BJ (cell line): ENCODE data around the gene TMPRSS4. TPM values are rescaled to one million over a fixed set of nuclear protein-coding genes. Genes with fewer than 3 reads are reported as not detected.

Experiments used
- CTCF ChIA-PET: fragments of 350-600 bp; formaldehyde crosslinking; extraction: SDS; loops from one replicate; lab custom pipeline; 2021; ENCODE audit warnings: antibody characterized with exemption, inconsistent platforms; lab: Yijun Ruan, JAX
- POLR2A ChIA-PET: fragments of 300-600 bp; sonication (Branson Sonifier 250); formaldehyde crosslinking; extraction: SDS; loops from one replicate; lab custom pipeline; 2021; ENCODE audit warnings: antibody characterized with exemption; lab: Charles Lee
- DNase-seq: peaks from one replicate; pipeline ENCODE4 v3.0.0-alpha.2; 2011; ENCODE audit warnings: low read depth
- H3K27me3 ChIP-seq: 2 replicates; pipeline ENCODE4 v1.6.0; 2011; ENCODE audit warnings: low read length; ENCODE audit not compliant: control insufficient read depth, insufficient read depth
- H3K36me3 ChIP-seq: 2 replicates; pipeline ENCODE4 v1.5.1; 2011; ENCODE audit warnings: low read length; ENCODE audit not compliant: control insufficient read depth, insufficient read depth
- H3K4me3 ChIP-seq: 2 replicates; pipeline ENCODE4 v1.5.1; 2011; ENCODE audit warnings: low read depth, mild to moderate bottlenecking, control low read depth, low read length
- polyA plus RNA-seq: library from polyadenylated mRNA; depleted of rRNA; stranded (reverse); fragments of >200 nt; gene quantifications from 2 replicates; pipeline ENCODE4 v1.2.3, GENCODE V29; 2011
- TF ChIP-seq, protein P1 (sequence below): IDR thresholded peaks from 2 replicates; pipeline ENCODE4 v1.5.1; 2011; ENCODE audit warnings: low read depth, mild to moderate bottlenecking, control low read depth, inconsistent platforms, low read length, moderate library complexity; ENCODE audit not compliant: insufficient read depth

The TMPRSS4 gene
- polyA plus RNA-seq, 1 experiment, result not detected

DNA sequence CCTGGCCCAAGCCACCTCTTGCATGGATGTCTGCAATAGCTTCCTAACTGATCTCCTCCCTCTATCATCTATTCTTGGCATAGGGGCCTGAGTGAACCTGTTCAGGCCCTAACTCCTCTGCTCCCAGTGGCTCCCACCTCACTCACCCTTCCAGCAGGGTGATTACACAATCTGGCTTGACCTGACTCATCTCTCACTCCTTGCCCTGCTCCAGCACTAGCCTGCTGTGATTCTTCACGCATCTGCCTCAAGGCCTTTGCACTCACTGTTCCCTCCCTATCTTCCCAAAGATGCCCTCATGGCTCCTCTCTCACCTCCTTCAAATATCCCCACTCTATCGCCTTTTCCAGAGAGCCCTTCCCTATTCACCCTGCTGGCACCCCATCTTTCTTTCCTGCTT is 65.2 kb downstream of the TMPRSS4 start:
- Histone ChIP-seq H3K36me3 (no peaks in the 10 kb centered on the region), H3K27me3 (peaks cover 15% of the 10 kb centered on the region), H3K4me3 (no peak overlapping the region)
- TF ChIP-seq, protein P1, sequence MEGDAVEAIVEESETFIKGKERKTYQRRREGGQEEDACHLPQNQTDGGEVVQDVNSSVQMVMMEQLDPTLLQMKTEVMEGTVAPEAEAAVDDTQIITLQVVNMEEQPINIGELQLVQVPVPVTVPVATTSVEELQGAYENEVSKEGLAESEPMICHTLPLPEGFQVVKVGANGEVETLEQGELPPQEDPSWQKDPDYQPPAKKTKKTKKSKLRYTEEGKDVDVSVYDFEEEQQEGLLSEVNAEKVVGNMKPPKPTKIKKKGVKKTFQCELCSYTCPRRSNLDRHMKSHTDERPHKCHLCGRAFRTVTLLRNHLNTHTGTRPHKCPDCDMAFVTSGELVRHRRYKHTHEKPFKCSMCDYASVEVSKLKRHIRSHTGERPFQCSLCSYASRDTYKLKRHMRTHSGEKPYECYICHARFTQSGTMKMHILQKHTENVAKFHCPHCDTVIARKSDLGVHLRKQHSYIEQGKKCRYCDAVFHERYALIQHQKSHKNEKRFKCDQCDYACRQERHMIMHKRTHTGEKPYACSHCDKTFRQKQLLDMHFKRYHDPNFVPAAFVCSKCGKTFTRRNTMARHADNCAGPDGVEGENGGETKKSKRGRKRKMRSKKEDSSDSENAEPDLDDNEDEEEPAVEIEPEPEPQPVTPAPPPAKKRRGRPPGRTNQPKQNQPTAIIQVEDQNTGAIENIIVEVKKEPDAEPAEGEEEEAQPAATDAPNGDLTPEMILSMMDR, result no peak
- ChIA-PET CTCF (interaction anchor here (12.6 kb wide), 1 partner anchor 27 kb away, joined by 161 read pairs; no protein-coding TSS in a partner anchor), POLR2A (no interaction called here)
- DNase-seq, result no peak

DNA sequence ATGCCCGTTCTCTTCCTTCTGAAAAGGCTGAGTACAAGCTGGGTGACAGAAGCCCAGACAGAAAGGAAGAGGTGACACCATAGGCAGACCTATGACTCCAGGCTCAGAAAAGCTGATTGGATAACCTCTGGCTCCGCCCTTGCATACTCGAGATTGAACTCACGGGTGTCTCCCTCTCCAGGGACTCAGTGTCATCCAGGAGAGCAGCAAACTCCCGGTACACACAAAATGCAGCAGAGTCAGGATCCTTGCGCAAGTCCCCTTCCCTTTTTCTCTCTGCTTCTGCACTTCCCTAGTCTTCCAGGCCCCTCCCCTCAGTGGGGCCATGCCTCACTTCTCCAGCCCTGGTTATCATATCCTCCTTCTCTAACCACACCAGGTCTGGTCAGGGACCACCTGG is 65.9 kb downstream of the TMPRSS4 start:
- Histone ChIP-seq H3K27me3 (peaks cover 16% of the 10 kb centered on the region), H3K4me3 (no peak overlapping the region), H3K36me3 (no peaks in the 10 kb centered on the region)
- TF ChIP-seq, protein P1, result no peak
- CTCF ChIA-PET, result interaction anchor here (12.6 kb wide), 1 partner anchor 27 kb away, joined by 161 read pairs; no protein-coding TSS in a partner anchor
- POLR2A ChIA-PET, result no interaction called here
- no peak for DNase-seq

DNA sequence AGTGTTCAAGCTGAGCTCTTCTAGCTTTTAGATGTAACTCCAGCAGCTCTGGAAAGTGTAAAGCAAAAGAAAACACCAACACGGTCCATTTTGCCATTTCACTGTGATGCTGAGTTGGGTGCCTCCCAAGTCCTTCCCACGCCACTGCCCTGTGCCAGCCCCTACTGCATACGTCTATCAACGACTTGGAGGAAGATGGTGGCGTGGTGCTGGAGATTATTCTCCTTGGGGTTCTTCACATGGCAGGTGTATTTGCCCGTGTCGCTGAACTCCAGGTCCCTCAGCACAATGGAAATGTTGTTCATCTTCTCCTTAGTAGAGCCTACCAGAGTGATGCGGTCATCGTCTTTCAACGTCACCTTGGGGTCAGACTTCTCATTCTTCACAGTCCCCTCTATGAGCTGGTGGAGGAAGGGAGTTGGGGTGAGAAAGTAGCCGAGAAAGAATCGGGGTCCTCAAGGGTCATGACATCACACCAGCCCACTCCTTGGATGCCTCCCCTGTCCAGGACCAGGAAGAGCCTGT is 66.8 kb downstream of the TMPRSS4 start:
- no peak overlapping the region for H3K4me3 ChIP-seq
- ChIA-PET CTCF (interaction anchor here (0.8 to 12.6 kb wide), 7 partner anchors 9 to 36 kb away, joined by 3 to 161 read pairs (median 4); partner anchors contain the start of gene SCN4B), POLR2A (no interaction called here)
- DNase-seq, result no peak
- H3K27me3 ChIP-seq, result peaks cover 22% of the 10 kb centered on the region
- TF ChIP-seq, protein P1, result no peak
- no peaks in the 10 kb centered on the region for H3K36me3 ChIP-seq

DNA sequence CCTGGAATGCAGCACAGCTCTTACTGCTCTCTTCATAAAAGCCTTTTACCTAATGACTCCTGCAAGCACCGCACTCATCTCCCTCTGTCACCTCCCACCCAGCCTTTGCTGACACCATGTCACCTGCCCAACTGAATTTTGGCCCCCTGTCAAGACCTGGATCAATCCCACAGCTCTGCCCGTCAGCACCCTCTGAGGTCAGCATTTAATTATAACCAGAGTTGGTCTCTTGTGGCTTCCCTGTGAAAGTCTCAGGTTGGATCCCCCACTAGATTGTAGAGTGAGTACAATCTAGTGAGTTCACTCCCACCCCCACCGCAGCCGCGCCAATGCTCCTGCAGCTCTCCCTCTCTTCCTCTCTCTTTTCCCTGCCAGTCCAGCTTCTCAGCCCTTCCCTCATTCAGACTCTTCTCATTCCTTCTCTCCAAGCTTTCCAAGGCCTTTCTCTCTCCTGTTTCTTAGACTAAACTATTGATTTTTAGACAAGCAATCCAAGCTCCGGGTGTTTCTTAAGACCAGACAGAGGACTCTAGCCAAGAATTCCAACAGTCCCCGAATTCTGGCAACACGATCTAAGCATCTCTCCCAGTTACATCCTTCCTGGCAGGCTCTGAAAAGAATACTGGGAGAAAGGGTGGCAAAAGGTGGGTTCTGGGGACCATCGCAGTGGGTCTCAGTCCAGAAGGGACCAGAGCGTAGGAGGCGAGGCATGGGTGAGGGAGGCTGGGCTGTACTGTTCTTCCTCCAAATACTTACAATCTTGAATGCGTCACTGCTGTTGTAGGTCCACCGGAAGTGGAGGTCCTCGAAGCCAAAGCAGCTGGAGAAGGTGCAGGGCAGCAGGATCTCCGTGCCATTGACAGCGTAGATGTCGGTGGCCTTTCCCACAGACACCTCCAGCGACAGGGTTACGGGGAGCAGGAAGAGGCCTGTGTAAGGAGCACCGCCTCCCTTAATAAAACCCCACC is 67.7 kb downstream of the TMPRSS4 start:
- Histone ChIP-seq H3K36me3 (no peaks in the 10 kb centered on the region), H3K4me3 (no peak overlapping the region), H3K27me3 (peaks cover 22% of the 10 kb centered on the region)
- POLR2A ChIA-PET, result no interaction called here
- CTCF ChIA-PET, result interaction anchor here (0.6 to 12.6 kb wide), 14 partner anchors 8 to 909 kb away, joined by 3 to 161 read pairs (median 4); partner anchors contain the start of gene SCN4B
- DNase-seq, result no peak
- TF ChIP-seq, protein P1, result no peak
